Endodermal cell (in vitro differentiated cells): ENCODE measurements around the gene SELENOW. TPM values are rescaled to one million over a fixed set of nuclear protein-coding genes. Genes with fewer than 3 reads are reported as not detected.
"Not testable (repeated sequence)": the region's sequence is repeated elsewhere in the genome, so short reads cannot be mapped to it uniquely, and the experiment has no call there.

Experiments
- DNase-seq: peaks from one replicate; pipeline ENCODE4 v3.0.0-alpha.2; 2017
- H3K27ac ChIP-seq: 2 replicates; pipeline ENCODE4 v1.5.1; 2013; ENCODE audit warnings: mild to moderate bottlenecking, low read depth, low read length, moderate library complexity
- H3K27me3 ChIP-seq: 2 replicates; pipeline ENCODE4 v1.6.1; 2013; ENCODE audit warnings: mild to moderate bottlenecking, low read length, moderate library complexity; ENCODE audit not compliant: insufficient read depth, control insufficient read depth, poor library complexity, severe bottlenecking
- H3K36me3 ChIP-seq: 2 replicates; pipeline ENCODE4 v1.7.0; 2013; ENCODE audit warnings: mild to moderate bottlenecking, low read length, moderate library complexity; ENCODE audit not compliant: control insufficient read depth, insufficient read depth
- H3K4me1 ChIP-seq: one replicate; pipeline ENCODE4 v1.7.0; 2013; ENCODE audit warnings: low read length; ENCODE audit not compliant: control insufficient read depth, insufficient read depth
- H3K4me3 ChIP-seq: 2 replicates; pipeline ENCODE4 v1.5.1; 2013; ENCODE audit warnings: mild to moderate bottlenecking, low read length, moderate library complexity
- H3K9ac ChIP-seq: 2 replicates; pipeline ENCODE4 v1.6.1; 2013; ENCODE audit warnings: mild to moderate bottlenecking, low read length, moderate library complexity; ENCODE audit not compliant: poor library complexity, severe bottlenecking; ENCODE audit errors: extremely low read depth
- H3K9me3 ChIP-seq: 2 replicates; pipeline ENCODE4 v1.6.1; 2013; ENCODE audit warnings: mild to moderate bottlenecking, low read length, moderate library complexity; ENCODE audit not compliant: control insufficient read depth
- H3K27ac Mint-ChIP-seq: 2 replicates; pipeline ENCODE4 v1.8.0; 2020; ENCODE audit warnings: mixed read lengths
- H3K27me3 Mint-ChIP-seq: 2 replicates; pipeline ENCODE4 v1.8.0; 2021; ENCODE audit warnings: mild to moderate bottlenecking, mixed read lengths; ENCODE audit not compliant: insufficient read depth
- H3K36me3 Mint-ChIP-seq: 2 replicates; pipeline ENCODE4 v1.8.0; 2020; ENCODE audit warnings: low read depth, mixed read lengths
- H3K4me1 Mint-ChIP-seq: 2 replicates; pipeline ENCODE4 v1.8.0; 2020; ENCODE audit warnings: mixed read lengths
- H3K4me3 Mint-ChIP-seq: 2 replicates; pipeline ENCODE4 v1.8.0; 2020; ENCODE audit warnings: mild to moderate bottlenecking, moderate library complexity, mixed read lengths
- H3K9me3 Mint-ChIP-seq: 2 replicates; pipeline ENCODE4 v1.8.0; 2020; ENCODE audit warnings: mild to moderate bottlenecking, mixed read lengths
- CTCF ChIP-seq: fragments of 200-600 bp; sonication (generic); conservative IDR thresholded peaks from 2 replicates; pipeline ENCODE4 v1.5.0; 2021; ENCODE audit warnings: antibody characterized with exemption, mild to moderate bottlenecking
- WGBS, 2 experiments: methylation state at CpG; one replicate each; pipeline versions ENCODE4 v1.1.5 to v1.1.7; 2013; ENCODE audit warnings: missing lambda C conversion rate in 2 of 2, mixed read lengths in 1 of 2; ENCODE audit not compliant: insufficient coverage in 1 of 2, insufficient read length in 1 of 2; 5-methylcytosine and 5-hydroxymethylcytosine counted together
- total RNA-seq, 2 donors: library from RNA; stranded (reverse); fragmentation: NEBNext Ultra II Directional in 1 of 2; extraction: Animal tissue kit (Norgen Biotek cat#: 25700) in 1 of 2; gene quantifications; 2 replicates in 1 of 2; 3 replicates in 1 of 2; pipeline ENCODE4 v1.2.1, GENCODE V29; 2021

The SELENOW gene
- total RNA-seq, 2 donors from 2014 or later: 404 to 410 TPM

DNA sequence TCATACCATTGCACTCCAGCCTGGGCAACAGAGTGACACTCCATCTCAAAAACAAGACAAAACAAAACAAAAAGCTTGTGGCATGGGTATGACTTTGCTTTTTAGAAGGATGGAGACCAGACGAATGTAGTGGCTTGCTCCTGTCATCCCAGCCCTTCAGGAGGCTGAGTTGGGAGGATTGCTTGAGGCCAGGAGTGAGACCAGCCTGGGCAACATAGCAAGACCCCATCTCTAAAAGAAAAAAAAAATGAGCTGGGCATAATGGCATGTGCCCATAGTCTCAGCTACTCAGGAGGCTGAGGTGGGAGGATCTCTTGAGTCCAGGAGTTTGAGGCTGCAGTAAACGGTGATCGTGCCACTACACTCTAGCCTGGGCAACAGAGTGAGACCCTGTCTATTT lies 16.4 kb upstream of the SELENOW start:
- DNase-seq: no peak

GRCh38 chr19:47762615-47763308 lies 15.7 kb upstream of the SELENOW start:
- peak; percentile 51 for DNase-seq
- Mint-ChIP-seq H3K4me1 (no peaks in the 10 kb centered on the region), H3K36me3 (peaks cover 22% of the 10 kb centered on the region), H3K9me3 (peaks cover 2% of the 10 kb centered on the region), H3K27me3 (no peaks in the 10 kb centered on the region), H3K4me3 (no peak overlapping the region), H3K27ac (peak overlapping the region; percentile 2)
- no peaks in the 10 kb centered on the region for H3K4me1 ChIP-seq
- no peaks in the 10 kb centered on the region for H3K27me3 ChIP-seq
- no peak overlapping the region for H3K4me3 ChIP-seq
- H3K36me3 ChIP-seq: peaks cover 12% of the 10 kb centered on the region
- TF ChIP-seq CTCF: no peak
- WGBS, 2 experiments: 93 to 95% methylated on average over 8 to 18 of the region's 18 CpGs
- H3K9ac ChIP-seq: no peak overlapping the region
- H3K9me3 ChIP-seq: no peaks in the 10 kb centered on the region
- H3K27ac ChIP-seq: no peak overlapping the region

More for the DNA sequence above, 16.4 kb upstream of the SELENOW start:
- H3K4me3 ChIP-seq: no peak overlapping the region
- TF ChIP-seq CTCF: no peak
- no peaks in the 10 kb centered on the region for H3K4me1 ChIP-seq
- H3K27ac ChIP-seq: no peak overlapping the region
- 62 to 100% methylated on average over 1 to 3 of the region's 3 CpGs for WGBS, 2 experiments
- Mint-ChIP-seq H3K9me3 (peaks cover 2% of the 10 kb centered on the region), H3K27me3 (no peaks in the 10 kb centered on the region), H3K4me3 (no peak overlapping the region), H3K36me3 (peaks cover 28% of the 10 kb centered on the region), H3K27ac (no peak overlapping the region), H3K4me1 (no peaks in the 10 kb centered on the region)
- H3K36me3 ChIP-seq: peaks cover 18% of the 10 kb centered on the region
- no peak overlapping the region for H3K9ac ChIP-seq
- no peaks in the 10 kb centered on the region for H3K9me3 ChIP-seq
- H3K27me3 ChIP-seq: no peaks in the 10 kb centered on the region

DNA sequence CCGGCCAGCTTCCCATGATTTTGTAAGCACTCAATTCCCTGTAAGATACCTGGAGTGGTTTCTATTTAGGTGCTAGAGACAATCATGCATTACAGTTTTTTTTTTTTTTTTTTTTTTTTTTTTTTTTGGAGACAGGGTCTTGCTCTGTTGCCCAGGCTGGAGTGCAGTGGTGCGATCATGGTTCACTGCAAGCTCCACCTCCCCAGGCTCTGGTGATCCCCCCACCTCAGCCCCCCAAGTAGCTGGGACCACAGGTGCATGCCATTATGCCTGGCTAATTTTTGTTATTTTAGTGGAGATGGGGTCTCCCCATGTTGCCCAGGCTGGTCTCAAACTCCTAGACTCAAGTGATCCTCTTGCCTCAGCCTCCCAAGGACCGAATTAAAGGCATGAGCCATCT lies 13.8 kb upstream of the SELENOW start:
- H3K36me3 Mint-ChIP-seq, H3K27ac Mint-ChIP-seq: not testable (repeated sequence)

More for the DNA sequence above, 13.8 kb upstream of the SELENOW start:
- not testable (repeated sequence) for H3K27me3 Mint-ChIP-seq, H3K4me3 ChIP-seq, H3K9me3 Mint-ChIP-seq, H3K4me1 Mint-ChIP-seq, DNase-seq, H3K9me3 ChIP-seq, H3K27ac ChIP-seq, H3K36me3 ChIP-seq, H3K9ac ChIP-seq, H3K27me3 ChIP-seq, H3K4me3 Mint-ChIP-seq, H3K4me1 ChIP-seq
- 100% methylated on average over 3 of the region's 3 CpGs; no CpG with 5 or more reads in 1 of the 2 experiments for WGBS, 2 experiments
